Measurements from ENCODE around the gene PKIB.

GRCh38 chr6:122651031-122651430 lies 40.8 kb downstream of the PKIB start:
- TF ChIP-seq, protein P1, sequence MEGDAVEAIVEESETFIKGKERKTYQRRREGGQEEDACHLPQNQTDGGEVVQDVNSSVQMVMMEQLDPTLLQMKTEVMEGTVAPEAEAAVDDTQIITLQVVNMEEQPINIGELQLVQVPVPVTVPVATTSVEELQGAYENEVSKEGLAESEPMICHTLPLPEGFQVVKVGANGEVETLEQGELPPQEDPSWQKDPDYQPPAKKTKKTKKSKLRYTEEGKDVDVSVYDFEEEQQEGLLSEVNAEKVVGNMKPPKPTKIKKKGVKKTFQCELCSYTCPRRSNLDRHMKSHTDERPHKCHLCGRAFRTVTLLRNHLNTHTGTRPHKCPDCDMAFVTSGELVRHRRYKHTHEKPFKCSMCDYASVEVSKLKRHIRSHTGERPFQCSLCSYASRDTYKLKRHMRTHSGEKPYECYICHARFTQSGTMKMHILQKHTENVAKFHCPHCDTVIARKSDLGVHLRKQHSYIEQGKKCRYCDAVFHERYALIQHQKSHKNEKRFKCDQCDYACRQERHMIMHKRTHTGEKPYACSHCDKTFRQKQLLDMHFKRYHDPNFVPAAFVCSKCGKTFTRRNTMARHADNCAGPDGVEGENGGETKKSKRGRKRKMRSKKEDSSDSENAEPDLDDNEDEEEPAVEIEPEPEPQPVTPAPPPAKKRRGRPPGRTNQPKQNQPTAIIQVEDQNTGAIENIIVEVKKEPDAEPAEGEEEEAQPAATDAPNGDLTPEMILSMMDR (IDR thresholded peaks at IDR 0.05; ENCODE audit: extremely low read depth in 1 of 2, insufficient read depth in 1 of 2, low read depth in 1 of 2, low read length in 2 of 2): no peak
- TF ChIP-seq EZH2 (IDR thresholded peaks at IDR 0.05; ENCODE audit: borderline replicate concordance, low read depth, low read length, severe bottlenecking) (no peak), POLR2A (IDR thresholded peaks at IDR 0.05; ENCODE audit: low read depth, low read length) (no peak), JUN (IDR thresholded peaks at IDR 0.05; ENCODE audit: borderline replicate concordance, insufficient read depth, insufficient read length, low read depth) (no peak), POLR2AphosphoS5 (IDR thresholded peaks at IDR 0.05; ENCODE audit: insufficient read depth, low read depth, low read length) (no peak), MYC (IDR thresholded peaks at IDR 0.05; ENCODE audit: low read depth, low read length) (no peak), FOS (IDR thresholded peaks at IDR 0.05; ENCODE audit: borderline replicate concordance, insufficient read depth, low read length) (no peak)
- TF ChIP-seq, protein P2, sequence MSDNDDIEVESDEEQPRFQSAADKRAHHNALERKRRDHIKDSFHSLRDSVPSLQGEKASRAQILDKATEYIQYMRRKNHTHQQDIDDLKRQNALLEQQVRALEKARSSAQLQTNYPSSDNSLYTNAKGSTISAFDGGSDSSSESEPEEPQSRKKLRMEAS (IDR thresholded peaks at IDR 0.05; ENCODE audit: insufficient read depth, insufficient read length): no peak

Measured in endothelial cell of umbilical vein (primary cell).